PC-9 (cell line): ENCODE data around the gene ATP2B2. TPM values are rescaled to one million over a fixed set of nuclear protein-coding genes. Genes with fewer than 3 reads are reported as not detected.

ENCODE experiments used
- BruUV-seq: library from RNA; stranded (reverse); fragments of 400-500 nt; replicated peaks from 2 replicates; lab custom pipeline; 2021; lab: Mats Ljungman, UMichigan
- CTCF ChIA-PET: fragments of 300-600 bp; sonication (Branson Sonifier 250); formaldehyde crosslinking; loops from one replicate; lab custom pipeline; 2022; ENCODE audit warnings: antibody characterized with exemption; lab: Charles Lee
- POLR2A ChIA-PET: fragments of 300-600 bp; sonication (Branson Sonifier 250); formaldehyde crosslinking; loops from one replicate; lab custom pipeline; 2022; ENCODE audit warnings: antibody characterized with exemption; ENCODE audit not compliant: unreplicated experiment; lab: Charles Lee
- DNase-seq, 2 experiments: peaks; one replicate each; pipeline versions ENCODE4 v3.0.0 to v3.0.0-alpha.2; 2015 to 2022; ENCODE audit warnings: mixed read lengths in 1 of 2
- H2AFZ ChIP-seq: fragments of 200-600 bp; sonication (generic); 2 replicates; pipeline ENCODE4 v1.8.1; 2017; ENCODE audit warnings: antibody characterized with exemption
- H3F3A ChIP-seq: fragments of 200-600 bp; sonication (generic); 2 replicates; pipeline ENCODE4 v1.8.1; 2017; ENCODE audit warnings: antibody characterized with exemption, mild to moderate bottlenecking, low read depth; ENCODE audit not compliant: insufficient read depth
- H3K27ac ChIP-seq: fragments of 200-600 bp; sonication (generic); 2 replicates; pipeline ENCODE4 v1.6.1; 2016; ENCODE audit warnings: mixed run types
- H3K27me3 ChIP-seq: fragments of 200-600 bp; sonication (generic); 2 replicates; pipeline ENCODE4 v1.6.1; 2016; ENCODE audit warnings: low read depth, mixed run types; ENCODE audit not compliant: insufficient read depth
- H3K36me3 ChIP-seq: fragments of 200-600 bp; sonication (generic); 2 replicates; pipeline ENCODE4 v1.6.1; 2016; ENCODE audit warnings: low read depth, mixed run types
- H3K4me1 ChIP-seq: fragments of 200-600 bp; sonication (generic); replicated peaks from 2 replicates; pipeline ENCODE4 v1.6.1; 2016; ENCODE audit warnings: mixed run types; ENCODE audit not compliant: insufficient read depth
- H3K4me2 ChIP-seq: fragments of 200-600 bp; sonication (generic); 2 replicates; pipeline ENCODE4 v1.6.1; 2017; ENCODE audit warnings: mixed run types
- H3K4me3 ChIP-seq: fragments of 200-600 bp; sonication (generic); 2 replicates; pipeline ENCODE4 v1.6.1; 2016; ENCODE audit warnings: mixed run types
- H3K79me2 ChIP-seq: fragments of 200-600 bp; sonication (generic); 2 replicates; pipeline ENCODE4 v1.6.1; 2017; ENCODE audit warnings: low read depth, mixed run types
- H3K9me2 ChIP-seq: fragments of 200-600 bp; sonication (generic); 2 replicates; pipeline ENCODE4 v1.8.1; 2017; ENCODE audit warnings: mild to moderate bottlenecking; ENCODE audit not compliant: insufficient read depth
- H3K9me3 ChIP-seq: fragments of 200-600 bp; sonication (generic); 2 replicates; pipeline ENCODE4 v1.8.1; 2016; ENCODE audit warnings: low read depth; ENCODE audit not compliant: insufficient read depth
- H4K20me1 ChIP-seq: fragments of 200-600 bp; sonication (generic); 2 replicates; pipeline ENCODE4 v1.8.1; 2017; ENCODE audit not compliant: insufficient read depth
- CTCF ChIP-seq: fragments of 200-600 bp; sonication (generic); conservative IDR thresholded peaks from 2 replicates; pipeline ENCODE4 v1.6.1; 2017; ENCODE audit warnings: mixed run types, antibody characterized with exemption, mild to moderate bottlenecking, moderate library complexity
- EZH2 ChIP-seq: fragments of 200-600 bp; sonication (generic); IDR thresholded peaks from 2 replicates; pipeline ENCODE4 v1.8.0; 2017; ENCODE audit warnings: antibody characterized with exemption, low read depth
- intact Hi-C: fragments of 100-400 bp; cut with micrococcal nuclease; formaldehyde crosslinking; loops from one replicate; pipeline ENCODE4 v1.10.0; 2022; ENCODE audit not compliant: unreplicated experiment
- total RNA-seq: library from RNA; stranded (reverse); gene quantifications from 2 replicates; pipeline ENCODE4 v1.2.3, GENCODE V29; 2021

The ATP2B2 gene
- total RNA-seq, 1 experiment from 2014 or later: not detected

GRCh38 chr3:10495003-10495402 is 10.4 kb downstream of the ATP2B2 start:
- ChIA-PET CTCF (no interaction called here), POLR2A (no interaction called here)
- Histone ChIP-seq H3K36me3 (no peaks in the 10 kb centered on the region), H3K4me2 (no peak overlapping the region), H2AFZ (no peak overlapping the region), H3F3A (no peaks in the 10 kb centered on the region), H3K4me1 (no peaks in the 10 kb centered on the region), H4K20me1 (no peaks in the 10 kb centered on the region), H3K4me3 (no peak overlapping the region), H3K9me2 (no peaks in the 10 kb centered on the region), H3K79me2 (no peaks in the 10 kb centered on the region), H3K27me3 (peaks cover 94% of the 10 kb centered on the region), H3K27ac (no peak overlapping the region), H3K9me3 (no peaks in the 10 kb centered on the region)
- intact Hi-C loops: no loop called here
- DNase-seq: peak in 1 of 2 experiments; percentile 15
- TF ChIP-seq EZH2: no peak
- no peak for TF ChIP-seq CTCF
- BruUV-seq: no TSS peak

GRCh38 chr3:10494180-10494579 is 11.2 kb downstream of the ATP2B2 start:
- H3K4me2 ChIP-seq: no peak overlapping the region
- H3K9me2 ChIP-seq: no peaks in the 10 kb centered on the region
- ChIA-PET POLR2A (no interaction called here), CTCF (no interaction called here)
- peaks cover 94% of the 10 kb centered on the region for H3K27me3 ChIP-seq
- intact Hi-C loops: no loop called here
- no peak overlapping the region for H2AFZ ChIP-seq
- no peaks in the 10 kb centered on the region for H3K79me2 ChIP-seq
- H3K4me3 ChIP-seq: no peak overlapping the region
- no peaks in the 10 kb centered on the region for H3K36me3 ChIP-seq
- no peak for TF ChIP-seq EZH2
- no peak for TF ChIP-seq CTCF
- BruUV-seq: no TSS peak
- no peak overlapping the region for H3K27ac ChIP-seq
- no peaks in the 10 kb centered on the region for H3K9me3 ChIP-seq
- H3F3A ChIP-seq: no peaks in the 10 kb centered on the region
- no peaks in the 10 kb centered on the region for H3K4me1 ChIP-seq
- H4K20me1 ChIP-seq: no peaks in the 10 kb centered on the region
- DNase-seq: no peak

GRCh38 chr3:10493202-10493589 is 12.2 kb downstream of the ATP2B2 start:
- DNase-seq: no peak
- Histone ChIP-seq H3K4me3 (no peak overlapping the region), H3K27ac (no peak overlapping the region), H3K4me1 (no peaks in the 10 kb centered on the region), H3K27me3 (peaks cover 88% of the 10 kb centered on the region), H2AFZ (no peak overlapping the region), H3K36me3 (no peaks in the 10 kb centered on the region), H3K4me2 (no peak overlapping the region), H4K20me1 (no peaks in the 10 kb centered on the region), H3K9me2 (no peaks in the 10 kb centered on the region), H3K9me3 (no peaks in the 10 kb centered on the region), H3F3A (no peaks in the 10 kb centered on the region), H3K79me2 (no peaks in the 10 kb centered on the region)
- CTCF ChIA-PET: no interaction called here
- POLR2A ChIA-PET: no interaction called here
- no peak for TF ChIP-seq CTCF
- no peak for TF ChIP-seq EZH2
- no TSS peak for BruUV-seq
- intact Hi-C loops: no loop called here
